Muscle layer of colon (tissue), 2 donors: ENCODE results near the gene DGKA.
A peak's percentile ranks its signal among the peaks of the same experiment; 100 is the strongest.

ENCODE experiments used
- H3K27ac ChIP-seq: one replicate; pipeline ENCODE4 v1.7.0; 2013; ENCODE audit warnings: low read depth, mild to moderate bottlenecking, low read length, moderate library complexity
- H3K27me3 ChIP-seq, 2 donors: one replicate each; pipeline ENCODE4 v1.7.0; 2013; ENCODE audit warnings: low read length in 2 of 2, mild to moderate bottlenecking in 2 of 2; ENCODE audit not compliant: insufficient read depth in 2 of 2, control insufficient read depth in 1 of 2
- H3K36me3 ChIP-seq: one replicate; pipeline ENCODE4 v1.7.0; 2013; ENCODE audit warnings: mild to moderate bottlenecking, low read length; ENCODE audit not compliant: insufficient read depth
- H3K4me1 ChIP-seq: one replicate; pipeline ENCODE4 v1.7.0; 2013; ENCODE audit warnings: mild to moderate bottlenecking, low read length; ENCODE audit not compliant: insufficient read depth
- H3K4me3 ChIP-seq, 2 donors: one replicate each; pipeline ENCODE4 v1.7.0; 2013; ENCODE audit warnings: low read length in 2 of 2, low read depth in 1 of 2, mild to moderate bottlenecking in 1 of 2, moderate library complexity in 1 of 2
- H3K9ac ChIP-seq: one replicate; pipeline ENCODE4 v1.7.0; 2013; ENCODE audit warnings: low read length
- H3K9me3 ChIP-seq: one replicate; pipeline ENCODE4 v1.7.0; 2013; ENCODE audit warnings: mild to moderate bottlenecking, low read length
- donor health status: abdominal sarcoma.
- donor health status: Adenocarcinoma of cecum.

Gene DGKA

GRCh38 chr12:55955800-55956508 lies 25.0 kb downstream of the DGKA start:
- Histone ChIP-seq H3K9ac (no peak overlapping the region), H3K4me1 (no peaks in the 10 kb centered on the region), H3K9me3 (no peaks in the 10 kb centered on the region), H3K27me3 (no peaks in the 10 kb centered on the region), H3K4me3 (no peak overlapping the region), H3K36me3 (peaks cover 23% of the 10 kb centered on the region), H3K27ac (no peak overlapping the region)

GRCh38 chr12:55957106-55957859 lies 26.3 kb downstream of the DGKA start:
- H3K27ac ChIP-seq: no peak overlapping the region
- no peaks in the 10 kb centered on the region for H3K4me1 ChIP-seq
- no peaks in the 10 kb centered on the region for H3K9me3 ChIP-seq
- no peak overlapping the region for H3K4me3 ChIP-seq
- no peaks in the 10 kb centered on the region for H3K27me3 ChIP-seq
- H3K36me3 ChIP-seq: peaks cover 13% of the 10 kb centered on the region
- no peak overlapping the region for H3K9ac ChIP-seq

DNA sequence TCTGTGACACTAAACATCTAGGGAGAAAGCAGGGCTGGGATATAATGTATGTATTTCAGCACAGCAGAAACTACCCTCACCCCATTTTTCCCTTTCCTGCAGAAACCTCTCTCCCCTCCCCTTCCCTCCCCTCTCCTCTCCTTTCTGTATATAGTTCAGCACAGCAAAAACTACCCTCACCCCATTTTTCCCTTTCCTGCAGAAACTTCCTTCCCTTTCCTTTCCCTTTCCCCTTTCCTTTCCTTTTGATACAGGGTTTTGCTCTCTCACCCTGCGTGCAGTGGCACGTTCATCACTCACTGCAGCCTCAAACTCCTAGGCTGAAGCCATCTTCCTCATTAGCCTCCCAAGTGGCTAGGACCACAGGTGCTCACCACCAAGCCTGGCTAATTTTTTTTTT lies 32.8 kb downstream of the DGKA start:
- H3K4me1 ChIP-seq: peaks cover 17% of the 10 kb centered on the region
- no peak overlapping the region for H3K27ac ChIP-seq
- H3K9ac ChIP-seq: no peak overlapping the region
- H3K36me3 ChIP-seq: no peaks in the 10 kb centered on the region
- H3K4me3 ChIP-seq: no peak overlapping the region
- no peaks in the 10 kb centered on the region for H3K9me3 ChIP-seq
- H3K27me3 ChIP-seq: no peaks in the 10 kb centered on the region

DNA sequence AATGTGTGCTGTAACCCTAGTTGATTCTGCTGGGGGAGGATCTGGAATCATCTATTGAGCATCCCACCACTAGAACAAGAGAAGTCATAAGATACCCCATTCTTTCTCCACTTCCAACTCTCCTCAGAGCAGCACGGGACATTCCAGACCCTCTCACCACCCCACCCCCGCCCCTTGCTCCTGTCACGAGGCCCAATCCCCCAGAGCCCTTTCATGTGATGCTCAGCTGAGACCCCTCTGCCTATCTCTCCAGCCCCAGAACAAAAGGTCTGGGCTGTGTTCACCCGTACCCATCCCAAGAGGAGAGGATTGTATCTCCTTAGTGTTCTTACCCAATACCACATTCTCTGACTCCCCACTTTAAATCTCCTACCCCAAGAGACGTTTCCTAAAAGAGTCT lies 34.3 kb downstream of the DGKA start:
- Histone ChIP-seq H3K4me1 (peaks cover 17% of the 10 kb centered on the region), H3K36me3 (no peaks in the 10 kb centered on the region), H3K4me3 (no peak overlapping the region), H3K9me3 (no peaks in the 10 kb centered on the region), H3K9ac (no peak overlapping the region), H3K27me3 (no peaks in the 10 kb centered on the region), H3K27ac (no peak overlapping the region)

GRCh38 chr12:55965941-55966407 lies 35.0 kb downstream of the DGKA start, which contains the start of gene PMEL:
Gene PMEL (minus strand): TSS chr12:55966042. CDS start chr12:55966011, 31 bp downstream.
- Histone ChIP-seq H3K4me3 (peak within 1 kb of the TSS; percentile 62 to 87), H3K27ac (peak within 1 kb of the TSS; percentile 28), H3K27me3 (no peaks in the 10 kb centered on the region), H3K9ac (peak within 1 kb of the TSS; percentile 74), H3K9me3 (no peaks in the 10 kb centered on the region), H3K4me1 (peaks cover 17% of the 10 kb centered on the region), H3K36me3 (no peaks in the 10 kb centered on the region)

- Histone ChIP-seq H3K36me3 (no peaks in the 10 kb centered on the region), H3K4me1 (peaks cover 17% of the 10 kb centered on the region), H3K27me3 (no peaks in the 10 kb centered on the region), H3K27ac (peak within 1 kb of the TSS; percentile 28), H3K9me3 (no peaks in the 10 kb centered on the region), H3K9ac (peak within 1 kb of the TSS; percentile 74), H3K4me3 (peak within 1 kb of the TSS; percentile 62 to 87)
Measured at GRCh38 chr12:55966408-55967281, 35.7 kb downstream of the DGKA start, which contains the start of gene CDK2. Gene CDK2 (plus strand): TSS chr12:55966830. CDS start chr12:55967009, 179 bp downstream.

GRCh38 chr12:55969356-55969755 lies 38.4 kb downstream of the DGKA start:
- Histone ChIP-seq H3K4me3 (no peak overlapping the region), H3K9ac (no peak overlapping the region), H3K27me3 (no peaks in the 10 kb centered on the region), H3K27ac (no peak overlapping the region), H3K9me3 (no peaks in the 10 kb centered on the region), H3K4me1 (peaks cover 27% of the 10 kb centered on the region), H3K36me3 (no peaks in the 10 kb centered on the region)

DNA sequence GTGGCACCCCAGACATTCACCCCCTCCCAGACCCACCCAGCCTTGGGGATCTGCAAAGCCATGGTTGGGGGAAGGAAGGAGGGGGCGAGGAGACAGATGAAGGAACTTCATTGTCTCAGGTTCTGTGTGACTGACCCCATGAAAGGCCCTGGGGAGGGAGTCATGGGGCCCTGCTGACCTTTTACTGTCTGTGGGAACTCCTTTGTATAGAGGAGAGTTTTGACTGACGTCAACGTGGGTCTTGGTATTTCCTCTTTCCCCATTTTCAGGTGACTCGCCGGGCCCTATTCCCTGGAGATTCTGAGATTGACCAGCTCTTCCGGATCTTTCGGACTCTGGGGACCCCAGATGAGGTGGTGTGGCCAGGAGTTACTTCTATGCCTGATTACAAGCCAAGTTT lies 39.8 kb downstream of the DGKA start:
- H3K9me3 ChIP-seq: no peaks in the 10 kb centered on the region
- H3K27ac ChIP-seq: no peak overlapping the region
- no peak overlapping the region for H3K4me3 ChIP-seq
- H3K4me1 ChIP-seq: peaks cover 35% of the 10 kb centered on the region
- H3K27me3 ChIP-seq: no peaks in the 10 kb centered on the region
- no peak overlapping the region for H3K9ac ChIP-seq
- no peaks in the 10 kb centered on the region for H3K36me3 ChIP-seq

- Histone ChIP-seq H3K36me3 (no peaks in the 10 kb centered on the region), H3K27me3 (no peaks in the 10 kb centered on the region), H3K27ac (peak overlapping the region; percentile 89), H3K4me1 (peaks cover 36% of the 10 kb centered on the region), H3K9me3 (no peaks in the 10 kb centered on the region), H3K4me3 (no peak overlapping the region), H3K9ac (no peak overlapping the region)
Measured at GRCh38 chr12:55972042-55972441, 41.1 kb downstream of the DGKA start.

DNA sequence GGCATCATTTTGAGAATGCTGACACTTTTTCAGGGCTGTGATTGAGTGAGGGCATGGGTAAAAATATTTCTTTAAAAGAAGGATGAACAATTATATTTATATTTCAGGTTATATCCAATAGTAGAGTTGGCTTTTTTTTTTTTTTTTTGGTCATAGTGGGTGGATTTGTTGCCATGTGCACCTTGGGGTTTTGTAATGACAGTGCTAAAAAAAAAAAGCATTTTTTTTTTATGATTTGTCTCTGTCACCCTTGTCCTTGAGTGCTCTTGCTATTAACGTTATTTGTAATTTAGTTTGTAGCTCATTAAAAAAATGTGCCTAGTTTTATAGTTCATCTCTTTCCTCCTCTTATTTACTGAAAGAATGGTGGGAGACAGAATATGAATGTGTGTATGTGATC lies 41.5 kb downstream of the DGKA start:
- H3K27ac ChIP-seq: peak overlapping the region; percentile 89
- H3K9ac ChIP-seq: peak overlapping the region; percentile 90
- H3K4me3 ChIP-seq: peak overlapping the region in 1 of 2 donors; percentile 78
- no peaks in the 10 kb centered on the region for H3K36me3 ChIP-seq
- no peaks in the 10 kb centered on the region for H3K27me3 ChIP-seq
- peaks cover 36% of the 10 kb centered on the region for H3K4me1 ChIP-seq
- H3K9me3 ChIP-seq: no peaks in the 10 kb centered on the region
